22Rv1 (cell line): ENCODE results near the gene ARID3A.

ENCODE experiments used
- CTCF ChIP-seq: fragments of 450-650 bp; IDR thresholded peaks from 2 replicates; pipeline ENCODE4 v1.5.1; 2017; ENCODE audit warnings: mild to moderate bottlenecking
- ZFX ChIP-seq: fragments of 450-650 bp; IDR thresholded peaks from 2 replicates; pipeline ENCODE4 v1.6.1; 2017; ENCODE audit warnings: antibody characterized with exemption, borderline replicate concordance

- TF ChIP-seq CTCF (no peak), ZFX (no peak)
Measured at GRCh38 chr19:963486-963951, 37.7 kb downstream of the ARID3A start.
